Dermis blood vessel endothelial cell (primary cell): ENCODE measurements around the gene NRP2. TPM values are rescaled to one million over a fixed set of nuclear protein-coding genes. Genes with fewer than 3 reads are reported as not detected.
A peak's percentile ranks its signal among the peaks of the same experiment; 100 is the strongest.

Experiments used
- DNase-seq: peaks from one replicate; pipeline ENCODE4 v3.0.0; 2010
- total RNA-seq: library from RNA; depleted of rRNA; stranded (reverse); fragments of >200 nt; gene quantifications from 2 replicates; pipeline ENCODE4 v1.2.3, GENCODE V29; 2014

Gene NRP2
- 165 and 254 TPM in 2 replicates for total RNA-seq

- DNase-seq = peak; percentile 94
Observed at GRCh38 chr2:205682239-205682970, at the start of gene NRP2. TSS of gene NRP2 (plus strand) at chr2:205682501. CDS start at chr2:205683291, 790 bp downstream.

- no peak for DNase-seq
Observed at GRCh38 chr2:205633994-205634393, 48.3 kb upstream of the NRP2 start.

- DNase-seq = no peak
Observed at GRCh38 chr2:205636549-205637319, 45.6 kb upstream of the NRP2 start.

- DNase-seq = no peak
Observed at GRCh38 chr2:205637320-205637602, 45.0 kb upstream of the NRP2 start.

- DNase-seq = peak; percentile 18
Observed at GRCh38 chr2:205637779-205638503, 44.4 kb upstream of the NRP2 start.

- DNase-seq = no peak
Observed at GRCh38 chr2:205640716-205641115, 41.6 kb upstream of the NRP2 start.

GRCh38 chr2:205642599-205643356 lies 39.5 kb upstream of the NRP2 start:
- DNase-seq = no peak

- no peak for DNase-seq
Observed at GRCh38 chr2:205643391-205643885, 38.9 kb upstream of the NRP2 start.

- no peak for DNase-seq
Observed at GRCh38 chr2:205644018-205644417, 38.3 kb upstream of the NRP2 start.

- no peak for DNase-seq
Observed at GRCh38 chr2:205646680-205647079, 35.6 kb upstream of the NRP2 start.

- DNase-seq = peak; percentile 56
Observed at GRCh38 chr2:205650450-205650849, 31.9 kb upstream of the NRP2 start.

GRCh38 chr2:205650931-205651330 lies 31.4 kb upstream of the NRP2 start:
- DNase-seq = no peak

- DNase-seq = no peak
Observed at GRCh38 chr2:205651719-205652118, 30.6 kb upstream of the NRP2 start.

GRCh38 chr2:205654878-205655605 lies 27.3 kb upstream of the NRP2 start:
- DNase-seq = no peak

- no peak for DNase-seq
Observed at GRCh38 chr2:205655779-205656456, 26.4 kb upstream of the NRP2 start.

GRCh38 chr2:205656461-205656860 lies 25.8 kb upstream of the NRP2 start:
- no peak for DNase-seq

GRCh38 chr2:205656941-205657340 lies 25.4 kb upstream of the NRP2 start:
- no peak for DNase-seq

- no peak for DNase-seq
Observed at GRCh38 chr2:205657579-205657978, 24.7 kb upstream of the NRP2 start.

- no peak for DNase-seq
Observed at GRCh38 chr2:205658068-205658467, 24.2 kb upstream of the NRP2 start.

- DNase-seq = no peak
Observed at GRCh38 chr2:205658572-205658971, 23.7 kb upstream of the NRP2 start.

- DNase-seq = no peak
Observed at GRCh38 chr2:205659922-205660321, 22.4 kb upstream of the NRP2 start.
